WTC11 (cell line): ENCODE measurements around the gene OS9.

Experiments used
- CREB1 ChIP-seq: sonication (generic); formaldehyde crosslinking; IDR thresholded peaks from 2 replicates; pipeline ENCODE4 v1.8.0; 2023; ENCODE audit warnings: mild to moderate bottlenecking, missing genetic modification reagents
- GABPB1 ChIP-seq: sonication (generic); formaldehyde crosslinking; IDR thresholded peaks from 2 replicates; pipeline ENCODE4 v1.8.1; 2023; ENCODE audit warnings: mild to moderate bottlenecking, missing genetic modification reagents
- HMGA2 ChIP-seq: fragments of 250-450 bp; sonication (Bioruptor Pico); IDR thresholded peaks from 2 replicates; pipeline ENCODE4 v1.4.0; 2021; ENCODE audit warnings: mild to moderate bottlenecking, moderate library complexity
- SMAD3 ChIP-seq: sonication (generic); formaldehyde crosslinking; IDR thresholded peaks from 2 replicates; pipeline ENCODE4 v1.8.0; 2022; ENCODE audit warnings: missing genetic modification reagents, mild to moderate bottlenecking, borderline replicate concordance
- TF ChIP-seq, protein P1 (sequence below): fragments of 200-600 bp; IDR thresholded peaks from 2 replicates; pipeline ENCODE4 v1.8.0; 2022; ENCODE audit warnings: antibody characterized with exemption
- TF ChIP-seq, protein P2 (sequence below): sonication (generic); formaldehyde crosslinking; IDR thresholded peaks from 2 replicates; pipeline ENCODE4 v1.8.0; 2022; ENCODE audit warnings: mild to moderate bottlenecking, missing genetic modification reagents
- TF ChIP-seq, protein P3 (sequence below): sonication (generic); formaldehyde crosslinking; IDR thresholded peaks from 2 replicates; pipeline ENCODE4 v1.8.0; 2022; ENCODE audit warnings: mild to moderate bottlenecking, missing genetic modification reagents
- TF ChIP-seq, protein P4 (sequence below): sonication (generic); formaldehyde crosslinking; IDR thresholded peaks from 2 replicates; pipeline ENCODE4 v1.8.0; 2022; ENCODE audit warnings: mild to moderate bottlenecking, missing genetic modification reagents

DNA sequence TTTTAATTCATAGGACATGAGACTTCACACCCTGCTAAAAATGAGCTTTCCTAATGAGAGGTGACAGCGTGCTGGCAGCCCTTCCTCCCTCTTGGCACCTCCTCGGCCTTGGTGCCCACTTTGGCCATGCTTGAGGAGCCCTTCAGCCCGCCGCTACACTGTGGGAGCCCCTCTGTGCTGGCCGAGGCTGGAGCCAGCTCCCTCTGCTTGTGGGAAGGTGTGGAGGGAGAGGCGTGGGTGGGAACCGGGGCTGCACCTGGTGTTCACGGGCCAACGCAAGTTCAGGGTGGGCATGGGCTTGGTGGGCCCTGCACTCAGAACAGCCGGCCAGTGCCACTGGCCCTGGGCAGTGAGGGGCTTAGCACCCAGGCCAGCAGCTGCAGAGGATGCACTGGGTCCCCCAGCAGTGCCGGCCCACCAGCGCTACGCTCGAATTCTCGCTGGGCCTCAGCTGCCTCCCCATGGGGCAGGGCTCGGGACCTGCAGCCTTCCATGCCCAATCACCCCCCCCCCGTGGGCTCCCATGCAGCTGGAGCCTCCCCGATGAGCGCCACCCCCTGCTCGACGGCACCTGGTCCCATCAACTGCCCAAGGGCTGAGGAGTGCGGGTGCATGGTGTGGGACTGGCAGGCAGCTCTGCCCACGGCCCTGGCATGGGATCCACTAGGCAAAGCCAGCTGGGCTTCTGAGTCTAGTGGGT is 38.2 kb upstream of the OS9 start:
- TF ChIP-seq, protein P1, sequence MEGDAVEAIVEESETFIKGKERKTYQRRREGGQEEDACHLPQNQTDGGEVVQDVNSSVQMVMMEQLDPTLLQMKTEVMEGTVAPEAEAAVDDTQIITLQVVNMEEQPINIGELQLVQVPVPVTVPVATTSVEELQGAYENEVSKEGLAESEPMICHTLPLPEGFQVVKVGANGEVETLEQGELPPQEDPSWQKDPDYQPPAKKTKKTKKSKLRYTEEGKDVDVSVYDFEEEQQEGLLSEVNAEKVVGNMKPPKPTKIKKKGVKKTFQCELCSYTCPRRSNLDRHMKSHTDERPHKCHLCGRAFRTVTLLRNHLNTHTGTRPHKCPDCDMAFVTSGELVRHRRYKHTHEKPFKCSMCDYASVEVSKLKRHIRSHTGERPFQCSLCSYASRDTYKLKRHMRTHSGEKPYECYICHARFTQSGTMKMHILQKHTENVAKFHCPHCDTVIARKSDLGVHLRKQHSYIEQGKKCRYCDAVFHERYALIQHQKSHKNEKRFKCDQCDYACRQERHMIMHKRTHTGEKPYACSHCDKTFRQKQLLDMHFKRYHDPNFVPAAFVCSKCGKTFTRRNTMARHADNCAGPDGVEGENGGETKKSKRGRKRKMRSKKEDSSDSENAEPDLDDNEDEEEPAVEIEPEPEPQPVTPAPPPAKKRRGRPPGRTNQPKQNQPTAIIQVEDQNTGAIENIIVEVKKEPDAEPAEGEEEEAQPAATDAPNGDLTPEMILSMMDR: no peak
- TF ChIP-seq, protein P2, sequence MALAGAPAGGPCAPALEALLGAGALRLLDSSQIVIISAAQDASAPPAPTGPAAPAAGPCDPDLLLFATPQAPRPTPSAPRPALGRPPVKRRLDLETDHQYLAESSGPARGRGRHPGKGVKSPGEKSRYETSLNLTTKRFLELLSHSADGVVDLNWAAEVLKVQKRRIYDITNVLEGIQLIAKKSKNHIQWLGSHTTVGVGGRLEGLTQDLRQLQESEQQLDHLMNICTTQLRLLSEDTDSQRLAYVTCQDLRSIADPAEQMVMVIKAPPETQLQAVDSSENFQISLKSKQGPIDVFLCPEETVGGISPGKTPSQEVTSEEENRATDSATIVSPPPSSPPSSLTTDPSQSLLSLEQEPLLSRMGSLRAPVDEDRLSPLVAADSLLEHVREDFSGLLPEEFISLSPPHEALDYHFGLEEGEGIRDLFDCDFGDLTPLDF (CRISPR knock-in tag): no peak
- TF ChIP-seq HMGA2 (CRISPR knock-in tag) (no peak), SMAD3 (CRISPR knock-in tag) (no peak), GABPB1 (CRISPR knock-in tag) (no peak), CREB1 (no peak)
- TF ChIP-seq, protein P3, sequence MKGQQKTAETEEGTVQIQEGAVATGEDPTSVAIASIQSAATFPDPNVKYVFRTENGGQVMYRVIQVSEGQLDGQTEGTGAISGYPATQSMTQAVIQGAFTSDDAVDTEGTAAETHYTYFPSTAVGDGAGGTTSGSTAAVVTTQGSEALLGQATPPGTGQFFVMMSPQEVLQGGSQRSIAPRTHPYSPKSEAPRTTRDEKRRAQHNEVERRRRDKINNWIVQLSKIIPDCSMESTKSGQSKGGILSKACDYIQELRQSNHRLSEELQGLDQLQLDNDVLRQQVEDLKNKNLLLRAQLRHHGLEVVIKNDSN (CRISPR knock-in tag): no peak
- TF ChIP-seq, protein P4, sequence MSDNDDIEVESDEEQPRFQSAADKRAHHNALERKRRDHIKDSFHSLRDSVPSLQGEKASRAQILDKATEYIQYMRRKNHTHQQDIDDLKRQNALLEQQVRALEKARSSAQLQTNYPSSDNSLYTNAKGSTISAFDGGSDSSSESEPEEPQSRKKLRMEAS: no peak
